Motor neuron (in vitro differentiated cells): Measurements from ENCODE around the gene MAP3K8. TPM values are rescaled to one million over a fixed set of nuclear protein-coding genes. Genes with fewer than 3 reads are reported as not detected.

ENCODE experiments used
- ATAC-seq, 8 experiments: fragments of 200-7000 bp; cut with Tn5 transposase; replicated peaks in 6 of 8; 2 replicates each; pipeline ENCODE4 v1.8.0; 2021; ENCODE audit warnings: mild to moderate bottlenecking in 8 of 8, moderate library complexity in 8 of 8
- H3K27ac ChIP-seq, 2 donors: fragments of 250-450 bp; sonication (Bioruptor Pico); 2 replicates each; pipeline ENCODE4 v1.9.0; 2021; ENCODE audit warnings: antibody characterized with exemption in 2 of 2, mild to moderate bottlenecking in 2 of 2, moderate library complexity in 1 of 2
- H3K4me1 ChIP-seq, 2 donors: fragments of 250-450 bp; sonication (Bioruptor Pico); replicated peaks in 1 of 2; 2 replicates each; pipeline ENCODE4 v1.6.1; 2021; ENCODE audit warnings: antibody characterized with exemption in 2 of 2, mild to moderate bottlenecking in 2 of 2, moderate library complexity in 1 of 2
- H3K4me3 ChIP-seq, 5 donors: fragments of 250-450 bp; sonication (Bioruptor Pico); 2 replicates each; pipeline ENCODE4 v1.9.0; 2021; ENCODE audit warnings: antibody characterized with exemption in 5 of 5, mild to moderate bottlenecking in 5 of 5, moderate library complexity in 4 of 5
- WGBS, 10 experiments: fragments of 450-650 bp; shearing (Covaris generic); methylation state at CpG; one replicate each; pipeline ENCODE4 v1.0.0; 2022; 5-methylcytosine and 5-hydroxymethylcytosine counted together
- in situ Hi-C, 9 experiments: fragments of 400-800 bp; cut with MboI; loops; one replicate each; pipeline ENCODE4 v1.15.0; 2021; ENCODE audit warnings: low sequenced_read_pairs in 9 of 9, low pct_unique_long_range_greater_than_20kb in 2 of 9; ENCODE audit not compliant: unreplicated experiment in 9 of 9
- total RNA-seq, 8 experiments: library from RNA; unstranded; fragments of 300-600 nt; gene quantifications; 2 replicates each; pipeline versions ENCODE4 v1.2.3 to v1.2.4, GENCODE V29; 2022

MAP3K8 gene
- total RNA-seq, 8 experiments from 2014 or later: 3.9 to 22.3 (median 6.8) TPM

GRCh38 chr10:30490289-30491000 is 56.5 kb downstream of the MAP3K8 start:
- in situ Hi-C loops: no loop called here
- peaks cover 5 to 10% of the 10 kb centered on the region in 2 donors for H3K4me1 ChIP-seq
- ATAC-seq: no peak
- no peak overlapping the region for H3K4me3 ChIP-seq
- H3K27ac ChIP-seq: no peak overlapping the region
- 87 to 100% (median 95%) methylated on average over 1 to 8 of the region's 9 CpGs; no CpG with 5 or more reads in 3 of the 10 experiments for WGBS, 10 experiments

GRCh38 chr10:30491204-30491915 is 57.4 kb downstream of the MAP3K8 start:
- Histone ChIP-seq H3K27ac (no peak overlapping the region), H3K4me1 (peaks cover 5 to 10% of the 10 kb centered on the region in 2 donors), H3K4me3 (no peak overlapping the region)
- in situ Hi-C loops: no loop called here
- ATAC-seq: peak in 2 of 8 experiments; percentile 76
- 0 to 93% (median 71%) methylated on average over 2 to 8 of the region's 8 CpGs for WGBS, 10 experiments

GRCh38 chr10:30491916-30492515 is 58.0 kb downstream of the MAP3K8 start:
- in situ Hi-C loops: no loop called here
- H3K4me3 ChIP-seq: no peak overlapping the region
- no peak for ATAC-seq
- no peak overlapping the region for H3K27ac ChIP-seq
- H3K4me1 ChIP-seq: peaks cover 5 to 10% of the 10 kb centered on the region in 2 donors
- 60 to 100% (median 88%) methylated on average over 1 to 2 of the region's 4 CpGs; no CpG with 5 or more reads in 5 of the 10 experiments for WGBS, 10 experiments

GRCh38 chr10:30493609-30494530 is 59.9 kb downstream of the MAP3K8 start:
- ATAC-seq: peak in 7 of 8 experiments; percentile 40 to 86 (median 77)
- 31 to 93% (median 77%) methylated on average over 3 to 7 of the region's 11 CpGs; no CpG with 5 or more reads in 2 of the 10 experiments for WGBS, 10 experiments
- Histone ChIP-seq H3K27ac (no peak overlapping the region), H3K4me1 (peaks cover 5 to 6% of the 10 kb centered on the region in 2 donors), H3K4me3 (no peak overlapping the region)
- in situ Hi-C loops: no loop called here

GRCh38 chr10:30494558-30494957 is 60.6 kb downstream of the MAP3K8 start:
- in situ Hi-C loops: no loop called here
- Histone ChIP-seq H3K4me1 (peaks cover under 1 to 1% of the 10 kb centered on the region in 2 donors), H3K4me3 (no peak overlapping the region), H3K27ac (no peak overlapping the region)
- ATAC-seq: no peak
- 61 to 93% (median 75%) methylated on average over 1 to 4 of the region's 4 CpGs; no CpG with 5 or more reads in 1 of the 10 experiments for WGBS, 10 experiments

GRCh38 chr10:30495687-30496086 is 61.7 kb downstream of the MAP3K8 start:
- Histone ChIP-seq H3K4me3 (no peak overlapping the region), H3K4me1 (no peaks in the 10 kb centered on the region), H3K27ac (no peak overlapping the region)
- no peak for ATAC-seq
- in situ Hi-C loops: no loop called here
- WGBS, 10 experiments: 8 to 100% (median 41%) methylated on average over 1 to 6 of the region's 6 CpGs

GRCh38 chr10:30499816-30500215 is 65.8 kb downstream of the MAP3K8 start:
- Histone ChIP-seq H3K4me1 (no peaks in the 10 kb centered on the region), H3K27ac (no peak overlapping the region), H3K4me3 (no peak overlapping the region)
- 29 to 100% methylated on average over 1 of the region's 1 CpG; no CpG with 5 or more reads in 8 of the 10 experiments for WGBS, 10 experiments
- ATAC-seq: no peak
- in situ Hi-C loops: no loop called here

- Histone ChIP-seq H3K4me1 (no peaks in the 10 kb centered on the region), H3K27ac (no peak overlapping the region), H3K4me3 (no peak overlapping the region)
- in situ Hi-C loops: no loop called here
- no peak for ATAC-seq
- 40 to 100% (median 83%) methylated on average over 1 to 2 of the region's 2 CpGs; no CpG with 5 or more reads in 6 of the 10 experiments for WGBS, 10 experiments
Measured at GRCh38 chr10:30500534-30500933, 66.5 kb downstream of the MAP3K8 start.

GRCh38 chr10:30500963-30501504 is 67.0 kb downstream of the MAP3K8 start:
- Histone ChIP-seq H3K4me1 (no peaks in the 10 kb centered on the region), H3K4me3 (no peak overlapping the region), H3K27ac (no peak overlapping the region)
- in situ Hi-C loops: no loop called here
- 13 to 94% (median 76%) methylated on average over 1 to 3 of the region's 3 CpGs; no CpG with 5 or more reads in 1 of the 10 experiments for WGBS, 10 experiments
- peak in 2 of 8 experiments; percentile 27 to 51 for ATAC-seq

- peak in 3 of 8 experiments; percentile 70 to 99 (median 99) for ATAC-seq
- Histone ChIP-seq H3K4me1 (no peaks in the 10 kb centered on the region), H3K4me3 (no peak overlapping the region), H3K27ac (no peak overlapping the region)
- in situ Hi-C loops: no loop called here
- 29 to 81% (median 49%) methylated on average over 2 to 10 of the region's 11 CpGs for WGBS, 10 experiments
Measured at GRCh38 chr10:30502266-30503060, 68.5 kb downstream of the MAP3K8 start.

- WGBS, 10 experiments: 43 to 100% (median 82%) methylated on average over 1 to 9 of the region's 10 CpGs; no CpG with 5 or more reads in 1 of the 10 experiments
Measured at GRCh38 chr10:30503700-30504266, 69.8 kb downstream of the MAP3K8 start.

More at GRCh38 chr10:30503700-30504266, 69.8 kb downstream of the MAP3K8 start:
- Histone ChIP-seq H3K27ac (no peak overlapping the region), H3K4me1 (no peaks in the 10 kb centered on the region), H3K4me3 (no peak overlapping the region)
- ATAC-seq: no peak
- in situ Hi-C loops: no loop called here
